GM18502 (cell line): ENCODE data around the gene HIPK1.

ENCODE experiments used
- ATAC-seq: cut with Tn5 transposase; IDR thresholded peaks from one replicate; pipeline ENCODE4 v1.9.1; 2021; ENCODE audit warnings: mild to moderate bottlenecking; ENCODE audit not compliant: unreplicated experiment, poor library complexity

HIPK1 gene

GRCh38 chr1:113976609-113977278 is 47.6 kb downstream of the HIPK1 start:
- ATAC-seq = no peak

GRCh38 chr1:113977906-113978305 is 48.8 kb downstream of the HIPK1 start:
- ATAC-seq = no peak

GRCh38 chr1:113978863-113979702 is 50.0 kb downstream of the HIPK1 start, which contains the start of gene OLFML3:
Gene OLFML3 (plus strand): TSS chr1:113979474. CDS start chr1:113979517, 43 bp downstream.
- no peak for ATAC-seq

GRCh38 chr1:113980110-113980509 is 51.0 kb downstream of the HIPK1 start:
- ATAC-seq = no peak

- ATAC-seq = no peak
These were observed 53.1 kb downstream of the HIPK1 start for GRCh38 chr1:113981962-113982931.

GRCh38 chr1:113982949-113983348 is 53.8 kb downstream of the HIPK1 start:
- no peak for ATAC-seq

GRCh38 chr1:113983391-113983790 is 54.3 kb downstream of the HIPK1 start:
- ATAC-seq = no peak

- ATAC-seq = no peak
These were observed 54.7 kb downstream of the HIPK1 start for GRCh38 chr1:113983826-113984225.

GRCh38 chr1:113984710-113985109 is 55.6 kb downstream of the HIPK1 start:
- ATAC-seq = no peak

GRCh38 chr1:113986802-113987201 is 57.7 kb downstream of the HIPK1 start:
- no peak for ATAC-seq

GRCh38 chr1:113987259-113987658 is 58.1 kb downstream of the HIPK1 start:
- ATAC-seq = no peak

GRCh38 chr1:113990530-113990929 is 61.4 kb downstream of the HIPK1 start:
- no peak for ATAC-seq

GRCh38 chr1:113990961-113991360 is 61.8 kb downstream of the HIPK1 start:
- no peak for ATAC-seq

- no peak for ATAC-seq
These were observed 62.4 kb downstream of the HIPK1 start for GRCh38 chr1:113991467-113991997.

- ATAC-seq = no peak
These were observed 63.9 kb downstream of the HIPK1 start for GRCh38 chr1:113993072-113993471.

- no peak for ATAC-seq
These were observed 64.6 kb downstream of the HIPK1 start for GRCh38 chr1:113993766-113994165.

- ATAC-seq = no peak
These were observed 66.3 kb downstream of the HIPK1 start for GRCh38 chr1:113995382-113995781.

- ATAC-seq = no peak
These were observed 69.2 kb downstream of the HIPK1 start for GRCh38 chr1:113998361-113998760.

- no peak for ATAC-seq
These were observed 70.1 kb downstream of the HIPK1 start for GRCh38 chr1:113999233-113999632.

- ATAC-seq = no peak
These were observed 70.7 kb downstream of the HIPK1 start for GRCh38 chr1:113999799-114000198.
